ENCODE data around the gene PPY.

The PPY gene

GRCh38 chr17:43942051-43942685 lies at the start of gene PPY:
Gene PPY (minus strand): TSS chr17:43942476. CDS start chr17:43941654, 822 bp downstream.
- Histone ChIP-seq H3K9me3 (ENCODE audit: control insufficient read depth, low read length) (no peaks in the 10 kb centered on the region), H3K4me1 (peaks cover 45% of the 10 kb centered on the region), H3K27ac (peak within 1 kb of the TSS; percentile 96), H3K79me2 (peaks cover 3% of the 10 kb centered on the region), H3K27me3 (ENCODE audit: control insufficient read depth, insufficient read depth, low read length) (no peaks in the 10 kb centered on the region), H3K4me2 (ENCODE audit: low read length) (no peak within 1 kb of the TSS), H3K9ac (no peak within 1 kb of the TSS), H3K4me3 (ENCODE audit: low read depth, low read length) (no peak within 1 kb of the TSS), H3K36me3 (ENCODE audit: control insufficient read depth, insufficient read depth, low read length) (no peaks in the 10 kb centered on the region), H2AFZ (peak within 1 kb of the TSS; percentile 9)
- TF ChIP-seq CTCF (IDR thresholded peaks at IDR 0.05): no peak

- no peak overlapping the region for H3K4me3 ChIP-seq (ENCODE audit: low read depth, low read length)
- H3K27me3 ChIP-seq (ENCODE audit: control insufficient read depth, insufficient read depth, low read length): no peaks in the 10 kb centered on the region
- H3K36me3 ChIP-seq (ENCODE audit: control insufficient read depth, insufficient read depth, low read length): no peaks in the 10 kb centered on the region
- H3K27ac ChIP-seq: no peak overlapping the region
- no peak overlapping the region for H3K9ac ChIP-seq
- peaks cover 36% of the 10 kb centered on the region for H3K4me1 ChIP-seq
- H3K9me3 ChIP-seq (ENCODE audit: control insufficient read depth, low read length): no peaks in the 10 kb centered on the region
- H3K79me2 ChIP-seq: no peaks in the 10 kb centered on the region
- H2AFZ ChIP-seq: no peak overlapping the region
- TF ChIP-seq CTCF (IDR thresholded peaks at IDR 0.05): no peak
- no peak overlapping the region for H3K4me2 ChIP-seq (ENCODE audit: low read length)
Measured at GRCh38 chr17:43988301-43988700, 46.0 kb upstream of the PPY start.

- peak overlapping the region; percentile 73 for H3K27ac ChIP-seq
- no peak for TF ChIP-seq CTCF (IDR thresholded peaks at IDR 0.05)
Measured at GRCh38 chr17:43987131-43988021, 45.1 kb upstream of the PPY start.

GRCh38 chr17:43986225-43986981 lies 44.1 kb upstream of the PPY start:
- Histone ChIP-seq H3K27ac (peak overlapping the region; percentile 73), H3K4me3 (ENCODE audit: low read depth, low read length) (no peak overlapping the region), H3K36me3 (ENCODE audit: control insufficient read depth, insufficient read depth, low read length) (no peaks in the 10 kb centered on the region), H3K4me1 (peaks cover 47% of the 10 kb centered on the region), H3K27me3 (ENCODE audit: control insufficient read depth, insufficient read depth, low read length) (no peaks in the 10 kb centered on the region), H3K9ac (no peak overlapping the region), H3K4me2 (ENCODE audit: low read length) (no peak overlapping the region), H3K79me2 (no peaks in the 10 kb centered on the region), H2AFZ (peak overlapping the region; percentile 57), H3K9me3 (ENCODE audit: control insufficient read depth, low read length) (no peaks in the 10 kb centered on the region)
- TF ChIP-seq CTCF (IDR thresholded peaks at IDR 0.05): no peak

More at GRCh38 chr17:43987131-43988021, 45.1 kb upstream of the PPY start:
- Histone ChIP-seq H2AFZ (peak overlapping the region; percentile 51), H3K4me2 (ENCODE audit: low read length) (no peak overlapping the region), H3K9me3 (ENCODE audit: control insufficient read depth, low read length) (no peaks in the 10 kb centered on the region), H3K4me1 (peaks cover 44% of the 10 kb centered on the region), H3K36me3 (ENCODE audit: control insufficient read depth, insufficient read depth, low read length) (no peaks in the 10 kb centered on the region), H3K27me3 (ENCODE audit: control insufficient read depth, insufficient read depth, low read length) (no peaks in the 10 kb centered on the region), H3K4me3 (ENCODE audit: low read depth, low read length) (no peak overlapping the region), H3K79me2 (no peaks in the 10 kb centered on the region), H3K9ac (no peak overlapping the region)
